HepG2 (cell line): ENCODE measurements around the gene KRTAP5-11. TPM values are rescaled to one million over a fixed set of nuclear protein-coding genes. Genes with fewer than 3 reads are reported as not detected.

ENCODE experiments used
- ATAC-seq: fragments of 200-7000 bp; cut with Tn5 transposase; 3 replicates; pipeline ENCODE4 v1.9.1; 2020; ENCODE audit warnings: mild to moderate bottlenecking, moderate library complexity
- BruUV-seq: library from RNA; stranded (reverse); fragments of 400-500 nt; replicated peaks from 2 replicates; lab custom pipeline; 2021; lab: Mats Ljungman, UMichigan
- CTCF ChIA-PET: fragments of 300-600 bp; formaldehyde crosslinking; extraction: SDS; loops from one replicate; lab custom pipeline; 2021; ENCODE audit warnings: low total read pairs, inconsistent platforms, low intra/inter-chr PET ratio; lab: Yijun Ruan, JAX
- POLR2A ChIA-PET: fragments of 350-600 bp; sonication (Branson Sonifier 250); formaldehyde crosslinking; loops from one replicate; lab custom pipeline; 2020; ENCODE audit warnings: antibody characterized with exemption, inconsistent platforms; lab: Yijun Ruan, JAX
- DNase-seq: peaks from one replicate; pipeline ENCODE4 v3.0.0-alpha.2; 2015; ENCODE audit warnings: low spot score
- FAIRE-seq: peaks from 3 replicates; lab custom pipeline; 2011; peaks lifted over from hg19 to GRCh38; lab: Jason Lieb, UNC
- H2AFZ ChIP-seq: one replicate; pipeline ENCODE4 v1.6.1; 2011; ENCODE audit warnings: low read length, inconsistent platforms
- H3K27ac ChIP-seq: fragments of 300-600 bp; 3 replicates; pipeline ENCODE4 v1.8.0; 2011; ENCODE audit warnings: mixed run types, mild to moderate bottlenecking, mixed read lengths, low read length, inconsistent platforms; ENCODE audit not compliant: insufficient read depth; ENCODE audit errors: extremely low read length
- H3K27me3 ChIP-seq, 2 experiments: fragments of 200-600 bp in 1 of 2; 2 replicates in 1 of 2; 3 replicates in 1 of 2; pipeline versions ENCODE4 v1.6.0 to v1.8.0; 2011; ENCODE audit warnings: low read length in 2 of 2, mild to moderate bottlenecking in 2 of 2, moderate library complexity in 2 of 2, inconsistent platforms in 1 of 2; ENCODE audit not compliant: insufficient read depth in 2 of 2, control insufficient read depth in 1 of 2
- H3K36me3 ChIP-seq, 2 experiments: fragments of 200-600 bp in 1 of 2; replicated peaks in 1 of 2; 2 replicates in 1 of 2; 3 replicates in 1 of 2; pipeline versions ENCODE4 v1.5.1 to v1.8.0; 2011; ENCODE audit warnings: low read length in 2 of 2, inconsistent platforms in 1 of 2; ENCODE audit not compliant: insufficient read depth in 2 of 2, control insufficient read depth in 1 of 2
- H3K4me1 ChIP-seq: 2 replicates; pipeline ENCODE4 v1.5.1; 2012; ENCODE audit warnings: low read length, inconsistent platforms; ENCODE audit not compliant: insufficient read depth
- H3K4me2 ChIP-seq: 2 replicates; pipeline ENCODE4 v1.6.0; 2011; ENCODE audit warnings: low read depth, low read length, inconsistent platforms
- H3K4me3 ChIP-seq, 3 experiments: fragments of 200-600 bp in 1 of 3; sonication (generic), shearing (Covaris generic) in 1 of 3; replicated peaks in 1 of 3; 2 replicates each; pipeline ENCODE4 v1.5.1; 2011 to 2016; ENCODE audit warnings: low read length in 3 of 3, inconsistent platforms in 2 of 3, low read depth in 2 of 3, mild to moderate bottlenecking in 2 of 3, control low read depth in 1 of 3, mixed read lengths in 1 of 3; ENCODE audit not compliant: insufficient read depth in 1 of 3
- H3K79me2 ChIP-seq: one replicate; pipeline ENCODE4 v1.6.1; 2011; ENCODE audit warnings: low read length, inconsistent platforms; ENCODE audit not compliant: insufficient read depth
- H3K9ac ChIP-seq: 2 replicates; pipeline ENCODE4 v1.6.0; 2011; ENCODE audit warnings: mild to moderate bottlenecking, low read depth, low read length, inconsistent platforms; ENCODE audit not compliant: insufficient read depth
- H3K9me3 ChIP-seq: 2 replicates; pipeline ENCODE4 v1.5.1; 2012; ENCODE audit warnings: mild to moderate bottlenecking, low read length
- H4K20me1 ChIP-seq: 2 replicates; pipeline ENCODE4 v1.6.0; 2011; ENCODE audit warnings: inconsistent platforms, mild to moderate bottlenecking, low read length, moderate library complexity; ENCODE audit not compliant: insufficient read depth
- BATF2 ChIP-seq: sonication (generic); formaldehyde crosslinking; IDR thresholded peaks from 2 replicates; pipeline ENCODE4 v1.8.0; 2022; ENCODE audit warnings: mild to moderate bottlenecking, missing genetic modification reagents, moderate library complexity
- SPEN ChIP-seq: sonication (generic); formaldehyde crosslinking; IDR thresholded peaks from 2 replicates; pipeline ENCODE4 v1.5.1; 2020; ENCODE audit warnings: low read depth, mild to moderate bottlenecking, missing genetic modification reagents
- XRCC5 ChIP-seq: fragments of 200-400 bp; formaldehyde crosslinking; optimal IDR thresholded peaks from 2 replicates; pipeline ENCODE3; 2017; ENCODE audit warnings: mild to moderate bottlenecking, low read length
- WGBS: methylation state at CpG from one replicate; pipeline ENCODE4 v1.1.6; 2017; ENCODE audit warnings: low lambda C conversion rate; 5-methylcytosine and 5-hydroxymethylcytosine counted together
- in situ Hi-C: cut with HindIII; loops from 2 replicates; pipeline ENCODE4 v1.10.0; 2017; ENCODE audit warnings: low pct_unique_long_range_greater_than_20kb; ENCODE audit not compliant: extremely low pct_ligation_motif_present
- intact Hi-C: fragments of 100-400 bp; cut with micrococcal nuclease; formaldehyde crosslinking; loops from one replicate; pipeline ENCODE4 v1.10.0; 2022; ENCODE audit not compliant: unreplicated experiment
- polyA plus RNA-seq, 8 experiments: library from polyadenylated mRNA; depleted of rRNA in 3 of 8; stranded (reverse) in 7 of 8; unstranded in 1 of 8; fragments of >200 nt; fragmentation: Illumina TruSeq in 4 of 8; extraction: Trizol in 4 of 8; gene quantifications; 2 replicates each; pipeline versions ENCODE4 v1.2.1 to v1.2.3, GENCODE V29; 2011 to 2016; ENCODE audit warnings: low read depth in 4 of 8, missing spikeins in 1 of 8, mixed read lengths in 1 of 8; ENCODE audit not compliant: insufficient read depth in 1 of 8
- total RNA-seq, 5 experiments: library from RNA; depleted of rRNA; stranded (reverse); fragments of >200 nt; fragmentation: Illumina TruSeq; extraction: Trizol; gene quantifications; 2 replicates each; pipeline ENCODE4 v1.2.3, GENCODE V29; 2016; ENCODE audit warnings: low read depth in 1 of 5
- TF ChIP-seq, protein P1 (sequence below): sonication (generic); formaldehyde crosslinking; IDR thresholded peaks from 2 replicates; pipeline ENCODE4 v1.5.1; 2020; ENCODE audit warnings: mild to moderate bottlenecking, missing genetic modification reagents, moderate library complexity
- TF ChIP-seq, protein P2 (sequence below): IDR thresholded peaks from 2 replicates; pipeline ENCODE4 v1.6.1; 2016
- TF ChIP-seq, protein P3 (sequence below): sonication (generic); formaldehyde crosslinking; IDR thresholded peaks from 2 replicates; pipeline ENCODE4 v1.9.0; 2021; ENCODE audit warnings: missing genetic modification reagents, mild to moderate bottlenecking, borderline replicate concordance

KRTAP5-11 gene
- total and polyA plus RNA-seq, 2 of the 13 experiments (the other 11 are each of a cell fraction or from before 2014, with no cell fraction given): not detected

- intact Hi-C loops: no loop called here
- WGBS: 86% methylated on average over 11 of the region's 15 CpGs
- Histone ChIP-seq H3K27ac (no peak overlapping the region), H2AFZ (no peak overlapping the region), H3K36me3 (no peaks in the 10 kb centered on the region), H3K4me3 (no peak overlapping the region), H3K27me3 (no peaks in the 10 kb centered on the region), H4K20me1 (no peaks in the 10 kb centered on the region), H3K79me2 (no peaks in the 10 kb centered on the region), H3K9me3 (no peaks in the 10 kb centered on the region), H3K9ac (no peak overlapping the region), H3K4me2 (no peak overlapping the region), H3K4me1 (peaks cover 95% of the 10 kb centered on the region)
- POLR2A ChIA-PET: interaction anchor here (1.9 kb wide), 1 partner anchor 9 kb away, joined by 7 read pairs; no protein-coding TSS in a partner anchor
- DNase-seq: no peak
- in situ Hi-C loops: no loop called here
- no TSS peak for BruUV-seq
- CTCF ChIA-PET: no interaction called here
- FAIRE-seq: no peak
- TF ChIP-seq BATF2 (CRISPR knock-in tag): no peak
- TF ChIP-seq, protein P1, sequence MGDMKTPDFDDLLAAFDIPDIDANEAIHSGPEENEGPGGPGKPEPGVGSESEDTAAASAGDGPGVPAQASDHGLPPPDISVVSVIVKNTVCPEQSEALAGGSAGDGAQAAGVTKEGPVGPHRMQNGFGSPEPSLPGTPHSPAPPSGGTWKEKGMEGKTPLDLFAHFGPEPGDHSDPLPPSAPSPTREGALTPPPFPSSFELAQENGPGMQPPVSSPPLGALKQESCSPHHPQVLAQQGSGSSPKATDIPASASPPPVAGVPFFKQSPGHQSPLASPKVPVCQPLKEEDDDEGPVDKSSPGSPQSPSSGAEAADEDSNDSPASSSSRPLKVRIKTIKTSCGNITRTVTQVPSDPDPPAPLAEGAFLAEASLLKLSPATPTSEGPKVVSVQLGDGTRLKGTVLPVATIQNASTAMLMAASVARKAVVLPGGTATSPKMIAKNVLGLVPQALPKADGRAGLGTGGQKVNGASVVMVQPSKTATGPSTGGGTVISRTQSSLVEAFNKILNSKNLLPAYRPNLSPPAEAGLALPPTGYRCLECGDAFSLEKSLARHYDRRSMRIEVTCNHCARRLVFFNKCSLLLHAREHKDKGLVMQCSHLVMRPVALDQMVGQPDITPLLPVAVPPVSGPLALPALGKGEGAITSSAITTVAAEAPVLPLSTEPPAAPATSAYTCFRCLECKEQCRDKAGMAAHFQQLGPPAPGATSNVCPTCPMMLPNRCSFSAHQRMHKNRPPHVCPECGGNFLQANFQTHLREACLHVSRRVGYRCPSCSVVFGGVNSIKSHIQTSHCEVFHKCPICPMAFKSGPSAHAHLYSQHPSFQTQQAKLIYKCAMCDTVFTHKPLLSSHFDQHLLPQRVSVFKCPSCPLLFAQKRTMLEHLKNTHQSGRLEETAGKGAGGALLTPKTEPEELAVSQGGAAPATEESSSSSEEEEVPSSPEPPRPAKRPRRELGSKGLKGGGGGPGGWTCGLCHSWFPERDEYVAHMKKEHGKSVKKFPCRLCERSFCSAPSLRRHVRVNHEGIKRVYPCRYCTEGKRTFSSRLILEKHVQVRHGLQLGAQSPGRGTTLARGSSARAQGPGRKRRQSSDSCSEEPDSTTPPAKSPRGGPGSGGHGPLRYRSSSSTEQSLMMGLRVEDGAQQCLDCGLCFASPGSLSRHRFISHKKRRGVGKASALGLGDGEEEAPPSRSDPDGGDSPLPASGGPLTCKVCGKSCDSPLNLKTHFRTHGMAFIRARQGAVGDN (CRISPR knock-in tag): peak; percentile 35; the same call in 1 of the 2 replicates
- no peak for TF ChIP-seq XRCC5
- TF ChIP-seq, protein P2, sequence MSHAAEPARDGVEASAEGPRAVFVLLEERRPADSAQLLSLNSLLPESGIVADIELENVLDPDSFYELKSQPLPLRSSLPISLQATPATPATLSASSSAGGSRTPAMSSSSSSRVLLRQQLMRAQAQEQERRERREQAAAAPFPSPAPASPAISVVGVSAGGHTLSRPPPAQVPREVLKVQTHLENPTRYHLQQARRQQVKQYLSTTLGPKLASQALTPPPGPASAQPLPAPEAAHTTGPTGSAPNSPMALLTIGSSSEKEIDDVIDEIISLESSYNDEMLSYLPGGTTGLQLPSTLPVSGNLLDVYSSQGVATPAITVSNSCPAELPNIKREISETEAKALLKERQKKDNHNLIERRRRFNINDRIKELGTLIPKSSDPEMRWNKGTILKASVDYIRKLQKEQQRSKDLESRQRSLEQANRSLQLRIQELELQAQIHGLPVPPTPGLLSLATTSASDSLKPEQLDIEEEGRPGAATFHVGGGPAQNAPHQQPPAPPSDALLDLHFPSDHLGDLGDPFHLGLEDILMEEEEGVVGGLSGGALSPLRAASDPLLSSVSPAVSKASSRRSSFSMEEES (CRISPR knock-in tag): no peak
- TF ChIP-seq, protein P3, sequence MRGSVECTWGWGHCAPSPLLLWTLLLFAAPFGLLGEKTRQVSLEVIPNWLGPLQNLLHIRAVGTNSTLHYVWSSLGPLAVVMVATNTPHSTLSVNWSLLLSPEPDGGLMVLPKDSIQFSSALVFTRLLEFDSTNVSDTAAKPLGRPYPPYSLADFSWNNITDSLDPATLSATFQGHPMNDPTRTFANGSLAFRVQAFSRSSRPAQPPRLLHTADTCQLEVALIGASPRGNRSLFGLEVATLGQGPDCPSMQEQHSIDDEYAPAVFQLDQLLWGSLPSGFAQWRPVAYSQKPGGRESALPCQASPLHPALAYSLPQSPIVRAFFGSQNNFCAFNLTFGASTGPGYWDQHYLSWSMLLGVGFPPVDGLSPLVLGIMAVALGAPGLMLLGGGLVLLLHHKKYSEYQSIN (CRISPR knock-in tag): no peak
- 0 out of 2 replicates have a peak, but pooled peaks have one; percentile 12 for TF ChIP-seq SPEN (CRISPR knock-in tag)
- no peak for ATAC-seq
Observed at GRCh38 chr11:71542879-71543777, 39.5 kb downstream of the KRTAP5-11 start.
